ENCODE measurements around the gene XCR1. TPM values are rescaled to one million over a fixed set of nuclear protein-coding genes. Genes with fewer than 3 reads are reported as not detected.

The XCR1 gene
- total and polyA plus RNA-seq, 2 of the 8 experiments (the other 6 are each of a cell fraction or from before 2014, with no cell fraction given) = 0.53 TPM; not detected in 1

GRCh38 chr3:45985532-45986302 lies 41.6 kb downstream of the XCR1 start (continued):
- TF ChIP-seq, protein P1, sequence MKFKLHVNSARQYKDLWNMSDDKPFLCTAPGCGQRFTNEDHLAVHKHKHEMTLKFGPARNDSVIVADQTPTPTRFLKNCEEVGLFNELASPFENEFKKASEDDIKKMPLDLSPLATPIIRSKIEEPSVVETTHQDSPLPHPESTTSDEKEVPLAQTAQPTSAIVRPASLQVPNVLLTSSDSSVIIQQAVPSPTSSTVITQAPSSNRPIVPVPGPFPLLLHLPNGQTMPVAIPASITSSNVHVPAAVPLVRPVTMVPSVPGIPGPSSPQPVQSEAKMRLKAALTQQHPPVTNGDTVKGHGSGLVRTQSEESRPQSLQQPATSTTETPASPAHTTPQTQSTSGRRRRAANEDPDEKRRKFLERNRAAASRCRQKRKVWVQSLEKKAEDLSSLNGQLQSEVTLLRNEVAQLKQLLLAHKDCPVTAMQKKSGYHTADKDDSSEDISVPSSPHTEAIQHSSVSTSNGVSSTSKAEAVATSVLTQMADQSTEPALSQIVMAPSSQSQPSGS (IDR thresholded peaks at IDR 0.05; ENCODE audit: low read length) = no peak
- TF ChIP-seq CHD7 (IDR thresholded peaks at IDR 0.05; ENCODE audit: insufficient replicate concordance, low read length) (no peak), SIX5 (IDR thresholded peaks at IDR 0.05; ENCODE audit: low read depth, low read length) (no peak), ASH2L (IDR thresholded peaks at IDR 0.05; ENCODE audit: low read length) (no peak), SP2 (IDR thresholded peaks at IDR 0.05; ENCODE audit: low read length) (no peak), TEAD4 (IDR thresholded peaks at IDR 0.05; ENCODE audit: low read depth, low read length) (no peak)

Data from H1 (cell line).